Measurements from ENCODE around the gene VRK1.
"Not testable (repeated sequence)": the region's sequence is repeated elsewhere in the genome, so short reads cannot be mapped to it uniquely, and the experiment has no call there.

VRK1 gene, protein sequence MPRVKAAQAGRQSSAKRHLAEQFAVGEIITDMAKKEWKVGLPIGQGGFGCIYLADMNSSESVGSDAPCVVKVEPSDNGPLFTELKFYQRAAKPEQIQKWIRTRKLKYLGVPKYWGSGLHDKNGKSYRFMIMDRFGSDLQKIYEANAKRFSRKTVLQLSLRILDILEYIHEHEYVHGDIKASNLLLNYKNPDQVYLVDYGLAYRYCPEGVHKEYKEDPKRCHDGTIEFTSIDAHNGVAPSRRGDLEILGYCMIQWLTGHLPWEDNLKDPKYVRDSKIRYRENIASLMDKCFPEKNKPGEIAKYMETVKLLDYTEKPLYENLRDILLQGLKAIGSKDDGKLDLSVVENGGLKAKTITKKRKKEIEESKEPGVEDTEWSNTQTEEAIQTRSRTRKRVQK

DNA sequence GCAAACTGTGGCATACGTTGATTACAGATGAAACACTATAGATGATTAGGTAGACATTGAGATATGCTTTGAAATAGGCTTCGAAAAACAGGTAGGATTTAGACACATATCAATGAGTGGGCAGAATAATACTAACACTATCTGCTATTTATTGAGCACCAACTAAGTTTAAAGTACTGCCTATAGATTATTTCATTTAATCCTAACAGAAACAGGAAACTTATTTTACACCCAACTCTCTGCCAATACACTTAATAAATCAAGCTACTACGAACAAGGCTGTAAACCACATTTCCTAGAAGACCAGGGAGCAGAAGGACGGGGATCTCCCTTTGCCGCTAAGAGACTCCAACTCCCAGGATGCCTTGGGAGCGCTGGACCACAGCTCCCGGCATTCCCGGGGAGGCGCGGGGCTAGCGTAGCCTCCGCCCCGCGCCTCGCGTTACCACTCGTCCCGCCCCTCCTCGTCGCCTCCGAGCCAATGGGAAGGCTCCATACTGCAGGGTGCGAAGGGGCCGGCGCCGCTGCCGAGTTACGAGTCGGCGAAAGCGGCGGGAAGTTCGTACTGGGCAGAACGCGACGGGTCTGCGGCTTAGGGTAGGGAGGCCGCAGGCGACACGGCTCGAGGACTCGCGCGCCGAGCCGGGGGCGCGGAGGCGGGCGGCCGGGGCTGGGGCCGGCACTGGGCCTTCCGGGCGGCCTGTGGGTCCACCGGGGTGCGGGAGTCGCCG is at the start of gene VRK1:
VRK1 (plus strand) TSS at position 532 of the 731 bp plus-strand sequence. CDS start 36,090 bp downstream, outside the sequence.
- peak within 1 kb of the TSS; percentile 94 for H3K27ac Mint-ChIP-seq
- peaks cover 17% of the 10 kb centered on the region for H3K27me3 Mint-ChIP-seq
- no peaks in the 10 kb centered on the region for H3K9me3 Mint-ChIP-seq
- H3K4me1 Mint-ChIP-seq (ENCODE audit: low read depth), result peaks cover 27% of the 10 kb centered on the region
- H3K4me3 Mint-ChIP-seq, result peak within 1 kb of the TSS; percentile 94
- peaks cover 23% of the 10 kb centered on the region for H3K36me3 Mint-ChIP-seq (ENCODE audit: low read depth)
- peak; percentile 97 for DNase-seq

DNA sequence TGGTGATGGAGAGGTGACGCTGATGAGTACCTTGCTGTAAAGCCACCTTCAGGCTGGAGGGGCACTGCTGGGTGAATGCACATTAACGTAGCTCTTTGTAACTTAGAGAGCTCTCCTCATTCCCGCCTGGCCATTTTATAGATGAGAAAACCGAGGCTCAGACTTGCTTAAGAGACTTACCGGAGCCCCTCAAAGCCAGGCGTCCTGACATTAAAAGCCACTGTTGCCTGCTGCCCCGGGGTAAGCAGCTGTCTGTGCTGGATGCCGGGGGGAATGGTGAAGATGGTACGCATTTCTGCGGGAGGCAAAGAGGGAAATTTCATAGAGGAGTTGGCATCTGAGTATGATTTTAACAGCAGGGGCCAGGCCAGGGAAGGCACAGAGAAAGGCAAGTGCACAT is 49.6 kb upstream of the VRK1 start:
- Mint-ChIP-seq H3K9me3 (no peaks in the 10 kb centered on the region), H3K4me3 (no peak overlapping the region), H3K27ac (no peak overlapping the region), H3K4me1 (ENCODE audit: low read depth) (no peaks in the 10 kb centered on the region), H3K36me3 (ENCODE audit: low read depth) (no peaks in the 10 kb centered on the region), H3K27me3 (peaks cover 29% of the 10 kb centered on the region)
- DNase-seq, result no peak

DNA sequence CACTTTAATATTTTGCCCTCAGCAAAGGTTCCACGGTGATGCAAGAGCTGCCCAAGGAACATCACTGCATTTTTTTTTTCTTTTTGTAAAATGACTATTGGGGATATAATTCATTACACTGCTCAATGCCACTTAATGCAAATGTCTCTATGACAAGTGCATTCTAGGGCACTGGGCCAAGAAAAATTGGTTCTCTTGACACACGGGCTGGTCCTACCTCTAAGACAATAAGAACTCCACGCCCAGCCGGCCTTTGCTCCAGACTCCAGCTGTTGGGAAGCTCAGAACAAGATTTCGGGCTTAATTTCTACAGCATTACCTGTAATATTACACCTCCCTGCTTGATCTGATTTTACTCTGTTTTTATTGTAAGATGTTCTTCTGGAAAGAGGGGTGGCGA is 48.8 kb upstream of the VRK1 start:
- no peak for DNase-seq
- Mint-ChIP-seq H3K27ac (no peak overlapping the region), H3K4me3 (no peak overlapping the region), H3K4me1 (ENCODE audit: low read depth) (no peaks in the 10 kb centered on the region), H3K27me3 (peaks cover 24% of the 10 kb centered on the region), H3K9me3 (no peaks in the 10 kb centered on the region), H3K36me3 (ENCODE audit: low read depth) (no peaks in the 10 kb centered on the region)

DNA sequence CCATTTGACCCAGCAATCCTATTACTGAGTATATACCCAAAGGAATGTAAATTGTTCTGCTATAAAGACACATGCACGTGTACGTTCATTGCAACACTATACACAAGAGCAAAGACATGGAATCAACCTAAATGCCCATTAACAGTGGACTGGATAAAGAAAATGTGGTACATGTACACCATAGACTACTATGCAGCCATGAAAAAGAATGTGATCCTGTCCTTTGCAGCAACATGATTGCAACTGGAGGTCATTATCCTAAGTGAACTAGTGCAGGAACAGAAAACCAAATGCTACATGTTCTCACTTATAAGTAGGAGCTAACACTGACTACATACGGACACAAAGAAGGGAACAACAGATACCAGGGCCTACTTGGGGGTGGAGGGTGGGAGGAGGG is 45.7 kb upstream of the VRK1 start:
- peaks cover 12% of the 10 kb centered on the region for H3K27me3 Mint-ChIP-seq
- H3K36me3 Mint-ChIP-seq (ENCODE audit: low read depth), result no peaks in the 10 kb centered on the region
- no peak overlapping the region for H3K4me3 Mint-ChIP-seq
- H3K9me3 Mint-ChIP-seq, result no peaks in the 10 kb centered on the region
- no peak for DNase-seq
- no peaks in the 10 kb centered on the region for H3K4me1 Mint-ChIP-seq (ENCODE audit: low read depth)
- H3K27ac Mint-ChIP-seq, result no peak overlapping the region

DNA sequence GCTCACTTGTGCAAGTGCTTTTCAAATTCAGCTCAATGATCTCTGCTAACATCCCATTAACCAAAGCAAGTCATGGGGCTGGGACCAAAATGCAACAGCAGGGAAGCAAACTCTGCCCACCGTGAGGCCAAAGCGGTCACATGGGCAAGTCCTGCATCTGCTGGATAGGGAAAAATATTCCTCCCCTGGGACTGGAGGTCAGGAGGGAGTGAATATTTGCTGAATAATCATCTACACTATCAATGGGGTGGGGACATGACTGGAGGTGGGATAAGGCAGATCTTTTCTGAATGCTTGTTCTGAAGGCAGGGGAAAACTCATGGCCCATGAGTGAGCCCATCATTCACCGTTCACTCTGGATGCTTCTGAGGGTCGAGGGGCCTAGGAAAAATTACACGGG is 45.1 kb upstream of the VRK1 start:
- H3K4me3 Mint-ChIP-seq, result no peak overlapping the region

DNA sequence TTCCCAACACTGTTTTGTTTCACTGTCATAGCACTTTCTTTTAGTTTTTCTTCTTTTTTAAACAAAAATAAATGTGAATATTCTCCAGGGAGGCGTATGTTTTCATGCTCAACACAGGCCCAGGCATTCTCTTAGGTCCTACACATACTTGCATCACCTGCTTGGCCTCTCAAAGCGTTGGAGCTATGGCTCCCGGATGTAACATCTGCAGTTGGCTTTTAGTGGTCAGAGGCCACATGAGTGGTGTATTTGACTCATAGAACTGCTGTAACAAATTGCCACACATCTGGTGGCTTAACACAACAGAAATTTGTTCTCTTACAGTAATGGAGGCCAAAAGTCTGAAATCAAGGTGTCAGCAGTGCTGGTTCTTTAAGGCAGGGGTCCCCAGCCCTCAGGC is 44.6 kb upstream of the VRK1 start:
- no peak for DNase-seq
- Mint-ChIP-seq H3K4me3 (no peak overlapping the region), H3K27ac (no peak overlapping the region), H3K27me3 (peaks cover 19% of the 10 kb centered on the region), H3K9me3 (no peaks in the 10 kb centered on the region), H3K36me3 (ENCODE audit: low read depth) (no peaks in the 10 kb centered on the region), H3K4me1 (ENCODE audit: low read depth) (no peaks in the 10 kb centered on the region)

More for the DNA sequence above, 45.1 kb upstream of the VRK1 start:
- H3K9me3 Mint-ChIP-seq, result no peaks in the 10 kb centered on the region
- no peak overlapping the region for H3K27ac Mint-ChIP-seq
- H3K27me3 Mint-ChIP-seq, result peaks cover 15% of the 10 kb centered on the region
- no peak for DNase-seq
- no peaks in the 10 kb centered on the region for H3K4me1 Mint-ChIP-seq (ENCODE audit: low read depth)
- H3K36me3 Mint-ChIP-seq (ENCODE audit: low read depth), result no peaks in the 10 kb centered on the region

DNA sequence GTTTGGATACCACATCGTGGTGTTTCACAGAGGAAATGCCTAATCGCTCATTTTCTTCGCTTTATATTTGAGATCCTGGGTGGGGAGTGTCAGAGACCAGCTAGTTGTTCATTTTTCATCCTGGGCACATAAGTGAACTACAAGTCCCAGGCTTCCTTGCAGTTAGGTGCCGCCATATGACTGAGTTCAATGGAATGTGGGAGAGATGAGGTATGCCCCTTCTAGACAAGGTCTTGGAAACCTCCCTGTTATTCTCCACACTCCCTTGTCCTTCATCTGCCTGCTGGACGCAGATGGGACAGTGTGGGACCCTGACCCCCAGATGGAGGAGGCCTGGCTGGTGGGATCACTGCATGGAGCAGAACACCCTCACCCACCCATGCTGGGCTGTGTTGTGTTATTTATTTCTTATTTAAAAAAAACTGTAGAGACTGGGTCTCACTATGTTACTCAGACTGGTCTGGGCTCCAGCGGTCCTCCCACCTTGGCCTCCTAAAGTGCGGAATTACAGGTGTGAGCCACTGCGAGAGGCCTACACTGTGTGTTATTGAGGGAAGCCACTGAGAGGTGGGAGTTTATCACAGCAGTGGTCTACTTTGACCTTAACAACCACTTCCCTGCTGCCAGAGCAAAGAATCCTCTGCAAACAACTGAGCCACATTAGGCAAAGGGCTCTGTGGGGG is 42.9 kb upstream of the VRK1 start:
- Mint-ChIP-seq H3K4me3 (no peak overlapping the region), H3K4me1 (ENCODE audit: low read depth) (no peaks in the 10 kb centered on the region), H3K9me3 (no peaks in the 10 kb centered on the region), H3K27ac (no peak overlapping the region), H3K36me3 (ENCODE audit: low read depth) (no peaks in the 10 kb centered on the region), H3K27me3 (peaks cover 20% of the 10 kb centered on the region)
- DNase-seq, result no peak

DNA sequence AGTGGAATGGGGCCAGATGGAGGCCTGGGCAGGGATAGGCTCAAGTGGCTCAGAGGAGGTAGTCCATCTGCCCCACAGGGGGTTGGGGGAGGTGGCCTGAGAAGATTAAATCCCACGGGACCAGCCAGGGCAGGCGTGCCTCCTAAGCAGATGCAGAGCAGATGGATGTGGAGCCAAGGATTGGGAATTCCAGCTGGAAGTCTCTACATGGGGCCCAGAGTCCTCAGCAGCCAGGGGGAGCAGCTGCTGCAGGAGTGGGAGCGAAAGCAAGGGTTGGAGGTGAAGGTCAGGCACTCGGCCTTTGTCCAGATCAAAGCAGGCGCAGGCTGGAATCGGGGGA is 42.4 kb upstream of the VRK1 start:
- H3K36me3 Mint-ChIP-seq (ENCODE audit: low read depth), result no peaks in the 10 kb centered on the region
- no peak for DNase-seq
- H3K4me1 Mint-ChIP-seq (ENCODE audit: low read depth), result no peaks in the 10 kb centered on the region
- no peak overlapping the region for H3K27ac Mint-ChIP-seq
- H3K27me3 Mint-ChIP-seq, result peaks cover 17% of the 10 kb centered on the region
- no peak overlapping the region for H3K4me3 Mint-ChIP-seq
- H3K9me3 Mint-ChIP-seq, result no peaks in the 10 kb centered on the region

DNA sequence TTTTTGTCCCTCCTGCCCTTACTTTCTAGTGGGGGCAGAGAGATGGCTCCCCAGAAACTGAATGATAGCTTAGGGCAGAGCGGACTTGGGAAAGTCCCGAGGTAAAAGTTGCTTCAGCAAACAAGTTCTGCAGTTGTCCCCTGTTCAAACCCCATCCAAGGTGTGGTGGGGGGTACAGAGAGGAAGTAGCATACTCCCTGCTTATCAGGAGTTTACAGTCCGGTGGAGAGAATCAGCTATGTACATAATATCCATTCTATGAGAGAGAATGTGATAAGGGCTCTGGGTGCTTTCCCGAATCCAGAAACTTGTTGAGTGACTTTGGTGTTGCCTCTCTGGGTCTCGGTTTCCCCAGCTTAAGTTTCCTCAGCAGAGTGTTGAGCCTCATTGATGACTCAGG is 40.4 kb upstream of the VRK1 start:
- no peak for DNase-seq
- Mint-ChIP-seq H3K4me1 (ENCODE audit: low read depth) (no peaks in the 10 kb centered on the region), H3K27me3 (peaks cover 17% of the 10 kb centered on the region), H3K9me3 (no peaks in the 10 kb centered on the region), H3K36me3 (ENCODE audit: low read depth) (no peaks in the 10 kb centered on the region), H3K27ac (no peak overlapping the region), H3K4me3 (no peak overlapping the region)

DNA sequence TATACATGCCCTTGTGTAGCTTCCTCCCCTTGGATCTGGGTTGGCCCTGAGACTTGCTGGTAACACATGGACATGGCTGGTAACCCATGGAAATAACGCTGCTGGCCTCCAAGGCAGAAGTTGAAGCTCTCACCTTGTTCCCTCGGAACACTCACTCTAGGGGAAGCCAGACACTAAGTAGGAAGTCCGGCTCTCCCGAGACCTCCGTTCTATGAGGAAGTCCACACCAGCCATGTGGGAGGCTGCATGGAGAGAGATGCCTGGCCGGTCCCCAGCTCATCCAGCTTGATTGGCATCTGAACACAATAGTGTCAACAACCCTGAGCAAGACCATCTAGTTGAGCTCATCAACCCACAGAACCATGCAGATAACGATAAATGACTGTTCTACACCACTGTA is 39.7 kb upstream of the VRK1 start:
- H3K9me3 Mint-ChIP-seq, result no peaks in the 10 kb centered on the region
- H3K27ac Mint-ChIP-seq, result no peak overlapping the region
- H3K4me3 Mint-ChIP-seq, result no peak overlapping the region

DNA sequence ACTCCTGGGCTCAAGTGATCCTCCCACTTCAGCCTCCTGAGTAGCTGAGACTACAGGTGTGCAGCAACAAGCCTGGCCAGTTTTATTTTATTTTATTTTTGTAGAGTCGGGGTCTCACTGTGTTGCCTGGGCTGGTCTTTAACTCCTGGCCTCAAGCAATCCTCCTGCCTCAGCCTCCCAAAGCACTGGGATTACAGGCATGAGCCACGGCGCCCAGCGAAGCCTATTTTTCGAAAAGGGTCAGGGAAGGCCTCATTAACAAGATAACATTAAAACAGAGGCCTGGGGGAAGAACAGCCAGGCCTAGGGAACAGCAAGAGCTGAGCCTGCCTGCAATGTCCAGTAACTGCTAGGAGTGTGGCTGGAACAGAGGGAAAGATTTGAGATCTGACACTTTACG is 36.1 kb upstream of the VRK1 start:
- DNase-seq, result no peak
- Mint-ChIP-seq H3K4me1 (ENCODE audit: low read depth) (peaks cover 4% of the 10 kb centered on the region), H3K36me3 (ENCODE audit: low read depth) (no peaks in the 10 kb centered on the region), H3K27me3 (peaks cover 11% of the 10 kb centered on the region), H3K27ac (no peak overlapping the region), H3K4me3 (no peak overlapping the region), H3K9me3 (no peaks in the 10 kb centered on the region)

More for the DNA sequence above, 39.7 kb upstream of the VRK1 start:
- Mint-ChIP-seq H3K4me1 (ENCODE audit: low read depth) (peaks cover 2% of the 10 kb centered on the region), H3K27me3 (peaks cover 17% of the 10 kb centered on the region), H3K36me3 (ENCODE audit: low read depth) (no peaks in the 10 kb centered on the region)
- no peak for DNase-seq

DNA sequence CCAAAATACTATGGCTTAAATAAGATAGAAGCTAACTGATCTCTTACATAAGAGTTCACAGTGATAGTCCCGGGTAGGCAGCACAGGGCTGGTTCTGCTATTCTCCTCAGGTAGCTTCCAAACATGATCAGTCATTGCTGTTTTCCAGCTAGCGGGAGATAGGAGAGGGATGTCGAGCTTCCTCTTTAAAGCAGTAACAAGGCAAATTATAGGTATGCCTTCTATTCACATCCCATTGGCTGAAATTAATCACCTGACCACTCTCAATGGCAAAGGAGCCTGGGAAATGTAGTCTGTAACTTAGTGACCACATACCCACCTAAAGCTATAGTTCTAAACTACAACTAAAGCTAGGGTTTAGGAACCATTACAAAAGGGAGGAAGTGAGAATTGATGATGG is 34.5 kb upstream of the VRK1 start:
- peaks cover 3% of the 10 kb centered on the region for H3K27me3 Mint-ChIP-seq
- no peak overlapping the region for H3K27ac Mint-ChIP-seq
- no peaks in the 10 kb centered on the region for H3K9me3 Mint-ChIP-seq
- H3K36me3 Mint-ChIP-seq (ENCODE audit: low read depth), result no peaks in the 10 kb centered on the region
- peak; percentile 38 for DNase-seq
- H3K4me1 Mint-ChIP-seq (ENCODE audit: low read depth), result peaks cover 4% of the 10 kb centered on the region
- H3K4me3 Mint-ChIP-seq, result peak overlapping the region; percentile 33

DNA sequence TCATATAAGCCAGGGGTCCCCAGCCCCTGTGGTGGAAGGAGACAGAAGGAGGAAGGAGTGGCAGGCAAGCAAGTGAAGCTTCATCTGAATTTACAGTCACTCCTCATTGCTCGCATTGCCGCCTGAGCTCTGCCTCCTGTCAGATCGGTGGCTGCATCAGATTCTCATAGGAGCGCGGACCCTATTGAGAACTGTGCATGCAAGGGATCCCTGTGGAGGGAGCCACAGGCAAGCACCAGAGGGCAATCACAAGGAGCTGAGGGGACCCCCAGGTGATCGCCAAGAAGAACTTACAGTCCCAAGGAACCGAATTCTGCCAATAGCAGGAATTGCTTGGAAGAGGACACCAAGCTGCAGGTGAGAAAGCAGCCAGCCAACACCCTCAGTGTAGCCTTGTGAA is 33.2 kb upstream of the VRK1 start:
- no peaks in the 10 kb centered on the region for H3K9me3 Mint-ChIP-seq
- no peaks in the 10 kb centered on the region for H3K36me3 Mint-ChIP-seq (ENCODE audit: low read depth)
- no peak overlapping the region for H3K27ac Mint-ChIP-seq
- peaks cover under 1% of the 10 kb centered on the region for H3K27me3 Mint-ChIP-seq
- peaks cover 4% of the 10 kb centered on the region for H3K4me1 Mint-ChIP-seq (ENCODE audit: low read depth)
- H3K4me3 Mint-ChIP-seq, result no peak overlapping the region
- DNase-seq, result no peak

DNA sequence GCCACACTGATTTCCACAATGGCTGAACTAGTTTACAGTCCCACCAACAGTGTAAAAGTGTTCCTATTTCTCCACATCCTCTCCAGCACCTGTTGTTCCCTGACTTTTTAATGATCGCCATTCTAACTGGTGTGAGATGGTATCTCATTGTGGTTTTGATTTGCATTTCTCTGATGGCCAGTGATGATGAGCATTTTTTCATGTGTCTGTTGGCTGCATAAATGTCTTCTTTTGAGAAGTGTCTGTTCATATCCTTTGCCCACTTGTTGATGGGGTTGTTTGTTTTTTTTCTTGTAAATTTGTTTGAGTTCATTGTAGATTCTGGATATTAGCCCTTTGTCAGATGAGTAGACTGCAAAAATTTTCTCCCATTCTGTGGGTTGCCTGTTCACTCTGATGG is 32.0 kb upstream of the VRK1 start:
- H3K4me3 Mint-ChIP-seq; DNase-seq; H3K4me1 Mint-ChIP-seq (ENCODE audit: low read depth); H3K36me3 Mint-ChIP-seq (ENCODE audit: low read depth); H3K9me3 Mint-ChIP-seq; H3K27ac Mint-ChIP-seq: not testable (repeated sequence)
- H3K27me3 Mint-ChIP-seq, result peaks cover 13% of the 10 kb centered on the region

DNA sequence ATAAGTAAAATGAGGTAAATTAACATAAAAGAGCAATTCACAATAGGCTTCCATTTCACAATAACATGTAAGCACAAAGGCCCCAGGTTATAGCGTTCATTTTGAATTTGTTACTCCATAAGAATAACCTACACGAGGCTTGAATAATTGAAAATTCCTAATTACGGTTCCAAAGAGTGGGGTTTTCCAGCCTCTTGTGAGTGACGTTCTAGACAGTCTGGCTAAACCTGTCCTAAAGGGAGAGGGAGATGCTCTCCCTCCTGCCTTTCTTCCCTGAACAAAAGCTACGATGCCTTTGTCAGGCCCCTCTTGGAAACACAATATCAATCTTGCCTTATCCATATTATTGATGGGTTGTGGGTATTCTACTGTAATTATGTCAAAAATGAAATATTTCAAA is 24.3 kb upstream of the VRK1 start:
- peaks cover 37% of the 10 kb centered on the region for H3K27me3 Mint-ChIP-seq
- no peak for DNase-seq
- no peak overlapping the region for H3K27ac Mint-ChIP-seq
- no peaks in the 10 kb centered on the region for H3K4me1 Mint-ChIP-seq (ENCODE audit: low read depth)
- no peaks in the 10 kb centered on the region for H3K9me3 Mint-ChIP-seq
- no peak overlapping the region for H3K4me3 Mint-ChIP-seq
- no peaks in the 10 kb centered on the region for H3K36me3 Mint-ChIP-seq (ENCODE audit: low read depth)
